ENCODE measurements around the gene NR3C1.

Gene NR3C1

GRCh38 chr5:143418140-143418866 is 14.8 kb upstream of the NR3C1 start:
- no peak for DNase-seq

DNA sequence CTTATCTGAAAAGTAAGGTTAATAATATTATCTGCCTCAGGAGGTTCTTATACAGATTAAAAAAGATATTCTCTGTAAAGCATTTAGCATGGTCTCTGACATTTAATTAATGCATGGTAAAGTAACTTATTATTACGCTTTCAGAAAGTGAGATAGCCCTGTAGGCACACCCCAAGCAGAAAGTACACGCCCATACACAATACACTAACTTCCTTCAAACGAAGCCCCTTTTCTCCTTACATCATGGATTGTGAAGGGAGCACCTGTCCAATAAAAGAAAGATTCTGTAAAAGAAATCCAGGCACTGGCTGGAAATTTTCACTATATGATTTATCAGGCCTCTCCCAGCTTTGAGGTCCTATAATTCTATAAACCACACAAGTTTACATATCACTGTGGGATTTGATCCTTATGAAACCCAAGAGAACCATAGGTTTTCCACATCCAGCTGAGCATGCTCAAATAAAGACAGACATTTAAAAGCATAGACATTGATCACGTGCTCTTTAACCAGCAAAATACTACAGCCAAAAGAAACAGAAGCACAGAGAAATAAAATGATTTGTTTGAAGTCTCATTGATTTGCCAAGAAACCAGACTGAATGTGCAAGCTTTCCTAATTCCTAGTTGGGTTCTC is 14.1 kb upstream of the NR3C1 start:
- no peak for DNase-seq

DNA sequence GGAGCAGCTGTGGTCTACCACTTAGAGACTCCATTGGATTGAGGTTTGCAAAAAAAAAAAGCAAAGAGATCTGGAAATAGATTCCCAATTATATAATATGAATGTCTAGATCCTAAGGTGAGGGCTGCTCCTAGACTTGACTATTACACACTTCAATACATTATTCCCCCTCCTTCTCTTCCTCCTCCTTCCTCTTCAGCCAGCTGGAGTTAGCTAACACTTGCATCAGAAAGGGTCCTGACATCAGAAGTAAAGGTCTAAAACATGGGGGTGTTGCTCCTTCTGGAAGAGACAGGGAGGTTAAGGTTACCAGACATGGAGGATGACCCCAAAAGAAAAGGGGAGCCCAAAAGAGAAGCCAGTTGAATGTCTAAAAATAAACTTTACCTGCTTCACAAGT is 12.9 kb upstream of the NR3C1 start:
- no peak for DNase-seq

GRCh38 chr5:143413958-143414669 is 10.6 kb upstream of the NR3C1 start:
- DNase-seq = no peak

- no peak for DNase-seq
These were observed 9.3 kb upstream of the NR3C1 start for GRCh38 chr5:143412661-143413342.

DNA sequence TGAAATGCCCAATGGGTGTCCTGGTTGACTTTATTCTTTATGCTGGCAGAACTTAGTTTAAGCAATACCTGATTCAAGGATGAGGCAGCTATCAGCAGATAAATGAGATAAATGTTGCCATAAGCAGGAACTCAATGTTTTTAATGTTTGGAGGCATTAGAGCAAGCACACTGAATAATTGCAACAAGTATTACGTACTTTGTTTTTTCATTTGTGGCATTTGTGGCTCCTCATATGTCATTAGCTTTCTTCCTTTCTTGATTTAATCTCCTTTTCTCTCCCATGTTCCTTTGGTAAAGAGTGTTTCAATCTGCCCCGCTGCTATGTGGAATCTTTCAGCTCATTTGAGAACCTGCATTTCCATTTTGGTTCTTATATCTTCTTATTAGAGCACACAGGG is 6.4 kb upstream of the NR3C1 start:
- DNase-seq = peak; percentile 30

DNA sequence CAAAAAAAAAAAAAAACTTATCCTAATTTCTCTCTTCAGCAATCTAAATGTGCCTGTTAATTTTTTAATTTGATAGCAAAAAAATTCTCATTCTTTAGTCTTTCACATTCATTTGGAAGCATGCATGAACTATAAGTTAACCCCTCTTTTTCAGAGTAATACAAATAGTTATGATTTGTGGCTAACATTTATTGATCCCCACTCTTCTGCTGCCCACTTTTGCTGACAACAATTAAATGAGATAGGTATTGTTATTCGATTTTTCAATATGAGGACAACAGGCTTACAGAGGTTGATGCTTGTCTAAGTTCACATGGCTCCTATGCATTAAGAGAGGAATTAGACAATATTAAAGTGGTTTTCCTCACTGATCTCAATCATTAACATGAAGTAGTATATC is 2.9 kb upstream of the NR3C1 start:
- no peak for DNase-seq

DNA sequence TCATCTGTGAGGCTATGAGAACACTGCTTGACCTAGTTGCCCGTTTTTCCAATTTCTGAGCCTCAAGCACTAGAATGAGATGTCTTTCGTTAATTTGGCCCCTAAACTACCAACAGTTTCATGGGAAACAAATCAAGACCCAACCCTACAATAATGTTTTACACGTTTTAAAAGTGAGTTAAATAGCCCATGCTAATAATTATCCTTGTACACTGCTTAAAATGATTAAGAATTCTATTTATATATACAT is 2.3 kb upstream of the NR3C1 start:
- DNase-seq = no peak

GRCh38 chr5:143405063-143405848 is 1.8 kb upstream of the NR3C1 start:
- DNase-seq = peak; percentile 93

GRCh38 chr5:143404416-143405062 is 1.1 kb upstream of the NR3C1 start:
- peak; percentile 77 for DNase-seq

- DNase-seq = no peak
These were observed 223 bp downstream of the NR3C1 start for GRCh38 chr5:143403334-143403592.

GRCh38 chr5:143402553-143403333 is 743 bp downstream of the NR3C1 start:
- DNase-seq = peak; percentile 43

- peak; percentile 60 for DNase-seq
These were observed 1.4 kb downstream of the NR3C1 start for GRCh38 chr5:143402017-143402552.

GRCh38 chr5:143401227-143402016 is 2.1 kb downstream of the NR3C1 start:
- no peak for DNase-seq

- no peak for DNase-seq
These were observed 2.8 kb downstream of the NR3C1 start for GRCh38 chr5:143400541-143401226.

DNA sequence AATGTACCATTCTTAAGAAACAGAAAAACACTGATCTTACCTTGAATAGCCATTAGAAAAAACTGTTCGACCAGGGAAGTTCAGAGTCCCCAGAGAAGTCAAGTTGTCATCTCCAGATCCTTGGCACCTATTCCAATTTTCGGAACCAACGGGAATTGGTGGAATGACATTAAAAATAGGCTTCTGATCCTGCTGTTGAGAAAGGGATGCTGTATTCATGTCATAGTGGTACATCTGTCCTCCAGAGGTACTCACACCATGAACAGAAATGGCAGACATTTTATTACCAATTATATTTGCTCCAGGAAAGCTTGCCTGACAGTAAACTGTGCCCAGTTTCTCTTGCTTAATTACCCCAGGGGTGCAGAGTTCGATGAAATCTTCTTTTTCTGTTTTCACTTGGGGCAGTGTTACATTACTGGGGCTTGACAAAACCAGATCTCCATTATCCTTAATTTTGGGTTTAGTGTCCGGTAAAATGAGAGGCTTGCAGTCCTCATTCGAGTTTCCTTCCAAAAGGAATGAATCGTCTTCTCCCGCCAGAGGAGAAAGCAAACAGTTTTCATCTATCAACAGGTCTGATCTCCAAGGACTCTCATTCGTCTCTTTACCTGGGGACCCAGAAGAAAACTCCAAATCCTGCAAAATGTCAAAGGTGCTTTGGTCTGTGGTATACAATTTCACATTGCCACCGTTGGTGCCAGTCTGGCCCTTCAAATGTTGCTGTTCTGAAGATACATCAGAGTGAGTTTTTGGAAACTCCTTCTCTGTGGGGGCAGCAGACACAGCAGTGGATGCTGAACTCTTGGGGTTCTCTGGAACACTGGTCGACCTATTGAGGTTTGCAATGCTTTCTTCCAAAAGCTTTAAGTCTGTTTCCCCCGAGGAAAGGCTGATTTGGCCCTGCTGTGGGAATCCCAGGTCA is 3.6 kb downstream of the NR3C1 start:
- DNase-seq = no peak

DNA sequence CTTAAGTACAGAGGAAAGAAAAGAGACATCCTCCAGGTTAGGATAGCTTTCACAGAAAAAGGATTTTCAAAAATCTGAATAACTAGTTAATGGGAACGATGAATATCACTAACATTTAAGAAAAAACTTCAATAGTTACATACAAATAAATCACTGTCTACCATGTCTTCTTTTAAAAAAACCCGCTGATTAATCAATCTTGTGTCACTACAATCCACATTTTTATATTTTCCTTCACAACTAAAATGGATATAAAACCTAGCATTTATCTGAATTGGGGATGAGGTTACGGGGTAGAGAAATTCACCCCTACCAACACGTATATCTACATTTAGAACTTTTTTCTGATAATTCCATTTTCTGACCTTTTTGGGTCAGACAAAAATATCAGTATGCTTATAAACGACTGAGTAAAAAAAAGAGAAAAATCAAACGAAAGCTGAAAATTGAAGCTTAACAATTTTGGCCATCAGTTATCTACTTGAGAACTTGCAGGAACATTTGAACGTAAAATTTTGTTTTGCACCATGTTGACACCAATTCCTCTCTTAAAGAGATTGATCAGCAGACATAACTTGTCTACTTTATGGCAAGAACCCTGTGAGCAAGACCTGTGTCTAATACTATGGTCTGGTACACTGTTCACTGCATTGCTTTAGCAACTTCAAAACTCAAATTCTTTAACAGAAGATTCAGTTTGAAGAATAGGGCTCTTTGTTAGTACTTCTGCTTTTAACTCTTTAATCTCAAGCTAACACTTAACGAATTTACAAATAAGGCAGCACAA is 4.8 kb downstream of the NR3C1 start:
- DNase-seq = no peak

GRCh38 chr5:143398053-143398355 is 5.5 kb downstream of the NR3C1 start:
- DNase-seq = no peak

Data from CD4-positive, alpha-beta T cell treated with Interleukin-10 for 1 hour (primary cell).